GM21526 (cell line): ENCODE results near the gene CACNB2.
"Not testable (repeated sequence)": the region's sequence is repeated elsewhere in the genome, so short reads cannot be mapped to it uniquely, and the experiment has no call there.

Experiments used
- ATAC-seq: cut with Tn5 transposase; IDR thresholded peaks from one replicate; pipeline ENCODE4 v1.9.1; 2021; ENCODE audit warnings: moderate library complexity; ENCODE audit not compliant: unreplicated experiment, low FRiP score

Gene CACNB2

DNA sequence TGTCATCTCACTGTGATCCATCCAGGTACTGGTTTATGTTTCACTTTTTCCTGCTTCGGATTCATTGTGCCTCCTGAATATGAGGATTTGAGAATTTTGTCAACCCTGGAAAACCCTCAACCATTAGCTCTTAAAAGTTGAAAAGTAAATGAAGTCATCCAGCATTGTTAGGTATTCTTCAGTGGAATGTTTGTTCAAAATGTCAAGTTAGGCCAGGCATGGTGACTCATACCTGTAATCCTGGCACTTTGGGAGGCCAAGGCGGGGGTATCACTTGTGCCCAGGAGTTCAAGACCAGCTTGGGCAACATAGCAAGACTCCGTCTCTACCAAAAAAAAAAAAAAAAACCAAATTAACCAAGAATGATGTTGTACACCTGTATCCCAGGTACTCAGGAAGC lies 289.1 kb downstream of the CACNB2 start:
- no peak for ATAC-seq

DNA sequence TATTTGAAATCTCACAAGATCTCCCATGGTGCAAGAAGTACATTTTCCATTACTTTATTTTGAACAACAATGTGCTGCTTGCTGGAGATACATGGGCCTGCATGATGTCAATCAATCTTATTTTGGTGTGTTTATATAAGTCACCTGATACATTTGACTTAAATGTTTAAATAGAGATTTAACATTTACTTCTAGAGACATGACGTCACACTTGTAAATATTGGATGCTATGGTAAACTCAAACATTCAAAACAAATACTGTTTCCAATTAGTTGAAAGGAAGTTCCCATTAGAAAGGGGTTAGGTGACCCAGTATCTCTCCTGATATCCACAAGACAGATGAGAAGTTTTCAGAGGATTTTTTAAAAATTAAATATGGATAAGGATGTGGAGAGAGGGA lies 296.7 kb downstream of the CACNB2 start:
- no peak for ATAC-seq

DNA sequence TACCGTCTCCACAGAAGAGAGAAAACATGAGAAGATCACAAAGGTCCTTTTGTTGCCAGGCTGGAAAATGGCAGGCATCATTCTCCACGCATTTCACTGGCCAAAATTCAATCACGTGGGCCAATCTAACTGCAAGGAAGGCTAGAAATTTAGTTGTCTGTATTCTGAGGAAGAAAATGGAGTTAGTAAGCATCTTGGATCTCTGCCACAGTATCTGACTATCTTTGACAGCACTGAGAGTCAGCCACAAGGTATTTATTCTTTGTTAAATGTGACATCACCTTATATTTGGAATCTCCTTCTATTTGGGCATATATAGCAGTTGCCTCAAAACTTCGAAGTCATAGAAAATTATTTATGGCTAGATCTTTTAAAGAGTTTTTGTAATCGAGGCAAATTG lies 297.3 kb downstream of the CACNB2 start:
- ATAC-seq, result no peak

GRCh38 chr10:18438361-18439126 lies 298.3 kb downstream of the CACNB2 start:
- ATAC-seq, result no peak

- no peak for ATAC-seq
Observed at GRCh38 chr10:18439601-18440000, 299.4 kb downstream of the CACNB2 start.

GRCh38 chr10:18445635-18446034 lies 305.4 kb downstream of the CACNB2 start:
- not testable (repeated sequence) for ATAC-seq

GRCh38 chr10:18446205-18446604 lies 306.0 kb downstream of the CACNB2 start:
- ATAC-seq, result no peak

DNA sequence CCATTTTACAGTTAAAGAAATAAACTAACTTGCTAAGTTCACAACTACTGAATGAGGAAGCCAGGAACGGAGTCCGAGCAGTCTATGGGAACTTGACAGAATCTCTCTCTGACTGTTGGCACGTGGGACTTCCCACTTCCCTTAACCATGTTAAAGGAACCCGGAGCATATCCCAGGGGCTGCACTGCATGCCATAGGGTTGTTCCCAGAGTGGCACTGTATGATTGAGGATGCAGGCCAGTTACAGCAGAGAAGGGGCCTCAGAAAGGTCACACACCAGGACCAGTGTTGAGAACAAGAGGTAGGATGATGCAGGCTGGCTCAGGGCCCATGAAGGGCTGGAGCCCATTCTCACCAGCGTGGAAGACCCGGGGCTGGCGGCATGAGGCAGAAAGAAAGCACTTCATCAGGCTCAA lies 309.4 kb downstream of the CACNB2 start:
- no peak for ATAC-seq

- no peak for ATAC-seq
Observed at GRCh38 chr10:18450298-18450697, 310.1 kb downstream of the CACNB2 start.

DNA sequence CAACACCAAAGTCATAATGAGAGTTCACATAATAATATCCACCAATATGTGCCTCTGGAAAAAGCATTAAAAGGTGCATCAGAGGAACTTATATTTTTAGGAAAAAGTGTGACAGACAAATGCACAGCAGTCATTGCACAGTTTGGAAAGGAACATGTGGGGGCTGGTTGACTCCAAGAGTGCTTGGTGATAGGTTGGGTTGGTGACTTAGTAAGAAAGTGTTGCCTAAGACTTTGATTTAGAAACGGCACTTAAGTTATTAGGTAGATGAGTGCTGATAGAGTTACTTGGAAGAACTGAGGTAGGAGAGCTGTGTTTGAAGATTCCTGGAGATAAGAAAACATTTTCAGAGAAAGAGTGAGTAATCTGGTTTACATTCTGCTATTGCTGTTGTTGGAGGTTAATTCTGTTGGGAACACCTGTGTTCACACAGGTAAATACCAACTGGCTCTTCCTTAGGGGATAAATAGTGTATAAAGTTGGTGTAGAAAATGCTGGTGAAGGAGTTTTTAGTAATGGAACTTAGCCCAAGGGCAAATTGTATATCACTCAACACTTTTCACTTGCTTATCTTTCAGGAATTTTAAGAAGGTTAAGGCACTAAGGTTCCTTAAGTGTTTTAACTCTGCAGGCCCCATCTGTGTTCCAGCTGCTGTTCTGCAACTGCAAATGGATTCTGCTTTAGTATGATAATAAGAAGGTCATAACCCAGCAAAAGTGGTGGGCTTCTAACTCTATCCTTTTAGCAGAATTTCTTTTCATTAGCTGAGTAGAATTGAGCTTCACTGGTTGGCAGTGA lies 315.1 kb downstream of the CACNB2 start:
- ATAC-seq, result no peak

- peak; percentile 94 for ATAC-seq
Observed at GRCh38 chr10:18456984-18457383, 316.8 kb downstream of the CACNB2 start.

DNA sequence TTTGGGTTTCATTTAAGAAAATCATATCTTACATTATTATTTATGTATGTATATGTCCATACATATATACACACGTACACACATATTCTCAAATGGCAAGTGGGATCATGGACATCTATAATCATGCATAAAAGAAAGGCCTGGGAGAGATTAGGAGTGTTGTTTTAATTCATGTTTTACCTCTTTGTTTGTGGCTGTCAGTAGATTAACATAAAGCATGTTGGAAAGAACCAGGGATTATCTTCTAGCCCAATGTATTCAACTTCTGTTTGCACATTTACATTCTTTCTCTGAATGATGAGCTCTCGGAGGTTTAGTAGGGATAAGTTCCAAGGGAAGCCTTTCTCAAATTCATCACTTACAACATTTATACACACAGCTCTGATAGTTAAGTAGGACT lies 319.8 kb downstream of the CACNB2 start:
- no peak for ATAC-seq

- ATAC-seq, result no peak
Observed at GRCh38 chr10:18463673-18464211, 323.5 kb downstream of the CACNB2 start.

- no peak for ATAC-seq
Observed at GRCh38 chr10:18469125-18469524, 328.9 kb downstream of the CACNB2 start.

- ATAC-seq, result no peak
Observed at GRCh38 chr10:18472977-18473376, 332.8 kb downstream of the CACNB2 start.

DNA sequence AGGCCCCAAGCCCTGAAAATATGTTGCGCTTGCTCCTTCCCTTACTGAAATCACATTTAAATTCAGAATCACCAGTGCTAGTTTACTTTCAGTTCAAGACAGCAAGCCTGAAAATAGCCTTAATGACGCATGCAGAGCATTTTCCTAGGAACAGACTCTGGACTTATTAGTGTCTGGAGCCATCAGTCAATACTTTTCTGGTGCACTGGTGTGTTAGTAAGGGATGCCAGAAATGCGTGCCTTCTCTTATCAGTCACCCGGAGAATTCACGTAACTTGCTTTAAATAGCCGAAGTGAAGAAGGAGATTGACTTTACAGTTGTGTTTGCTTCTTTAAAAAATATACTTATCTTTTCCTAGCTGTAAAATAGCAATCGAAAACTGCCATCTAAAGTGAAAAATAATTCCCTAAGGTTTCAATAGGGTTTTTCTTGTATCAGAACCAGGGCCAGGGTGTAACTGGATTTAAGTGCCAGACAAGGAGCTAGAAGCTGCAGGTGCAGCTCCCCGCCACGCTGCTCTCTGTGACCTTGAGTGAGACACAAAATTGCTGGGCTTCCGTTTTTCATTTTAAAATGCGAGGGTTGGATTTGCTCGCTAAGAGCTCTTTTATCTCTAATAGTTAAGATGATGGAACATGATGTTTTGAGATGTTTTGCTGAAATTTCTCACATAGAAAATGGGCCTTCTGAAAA lies 333.3 kb downstream of the CACNB2 start:
- ATAC-seq, result no peak

DNA sequence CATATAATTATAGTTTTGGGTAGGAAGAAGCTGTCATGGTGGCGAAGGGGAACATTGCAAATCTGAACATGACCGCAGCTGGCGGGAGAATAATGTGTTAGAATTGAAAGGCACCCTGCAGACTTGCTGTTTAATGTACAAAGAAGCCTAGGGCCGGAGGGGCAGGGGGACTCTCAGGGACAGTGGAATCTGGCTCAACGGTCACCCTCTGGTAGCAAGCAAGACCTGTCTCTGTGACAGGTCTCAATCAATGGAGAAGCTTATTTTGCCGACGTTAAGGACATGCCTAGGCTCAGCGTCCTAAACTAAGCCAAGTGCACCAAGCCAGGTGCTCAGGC lies 333.9 kb downstream of the CACNB2 start:
- no peak for ATAC-seq

- no peak for ATAC-seq
Observed at GRCh38 chr10:18476076-18476647, 335.9 kb downstream of the CACNB2 start.

GRCh38 chr10:18478354-18478753 lies 338.1 kb downstream of the CACNB2 start:
- ATAC-seq, result no peak

DNA sequence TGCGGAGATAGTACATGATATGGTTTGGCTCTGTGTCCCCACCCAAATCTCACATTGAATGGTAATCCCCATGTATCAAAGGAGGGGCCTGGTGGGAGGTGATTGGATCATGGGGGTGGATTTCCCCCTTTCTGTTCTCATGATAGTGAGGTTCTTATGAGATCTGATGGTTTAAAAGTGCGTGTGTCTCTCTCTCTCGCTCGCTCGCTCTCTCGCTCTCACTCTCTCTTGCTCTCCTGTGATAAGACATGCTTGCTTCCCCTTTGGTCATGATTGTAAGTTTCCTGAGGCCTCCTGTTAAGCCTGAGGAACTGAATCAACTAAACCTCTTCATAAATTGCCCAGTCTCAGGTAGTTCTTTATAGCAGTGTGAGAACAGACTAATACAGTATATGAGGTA lies 339.3 kb downstream of the CACNB2 start:
- no peak for ATAC-seq
